Amygdala (tissue), 56 donors: ENCODE results near the gene COL4A2.

ENCODE experiments used
- DNase-seq, 56 donors: peaks; one replicate each; lab custom pipeline; 2025; lab: John Stamatoyannopoulos, UW

Gene COL4A2

GRCh38 chr13:110428313-110428712 lies 121.2 kb downstream of the COL4A2 start:
- no peak for DNase-seq

DNA sequence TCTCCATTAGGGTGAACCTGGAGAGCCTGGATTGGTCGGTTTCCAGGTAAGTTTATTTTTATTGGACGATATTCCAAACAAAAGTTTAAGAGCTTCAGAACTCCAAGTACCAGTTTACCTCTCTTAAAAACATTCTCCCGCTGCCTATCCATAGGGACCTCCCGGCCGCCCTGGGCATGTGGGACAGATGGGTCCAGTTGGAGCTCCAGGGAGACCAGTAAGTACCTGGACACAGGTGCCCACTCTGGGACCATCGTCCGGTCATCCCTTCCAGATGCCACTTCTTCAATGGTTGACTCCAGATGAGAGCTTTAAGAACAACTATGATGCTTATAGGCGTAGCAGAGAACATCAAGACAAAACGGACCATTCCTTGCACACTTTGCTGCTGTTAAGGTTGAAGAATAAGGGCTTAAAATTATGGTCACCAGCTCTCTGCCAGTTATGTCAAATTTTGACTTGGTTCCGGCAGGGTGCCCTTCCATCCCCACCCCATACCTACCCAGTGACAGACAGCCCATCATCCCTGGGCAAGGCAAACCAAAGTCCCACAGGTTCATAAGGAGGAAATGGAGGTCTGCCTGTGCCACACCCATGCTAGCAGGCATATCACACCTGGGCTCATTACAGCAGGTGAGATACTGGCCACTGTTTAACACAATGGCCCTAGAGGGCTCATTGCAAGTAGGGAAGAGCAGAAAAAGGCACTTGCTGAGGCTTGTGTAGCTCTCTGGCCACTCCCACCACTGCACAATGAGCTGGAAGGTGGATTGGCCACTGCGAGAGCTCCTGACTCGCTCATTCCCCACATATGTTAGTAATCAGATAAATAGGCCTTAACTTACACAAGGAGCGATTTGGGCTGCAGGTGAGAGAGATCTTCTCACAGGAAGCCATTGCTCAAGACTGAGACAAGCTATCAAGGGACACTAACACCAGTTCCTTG lies 123.6 kb downstream of the COL4A2 start:
- no peak for DNase-seq

- no peak for DNase-seq
Observed at GRCh38 chr13:110431425-110432294, 124.6 kb downstream of the COL4A2 start.

- no peak for DNase-seq
Observed at GRCh38 chr13:110432522-110432921, 125.4 kb downstream of the COL4A2 start.

DNA sequence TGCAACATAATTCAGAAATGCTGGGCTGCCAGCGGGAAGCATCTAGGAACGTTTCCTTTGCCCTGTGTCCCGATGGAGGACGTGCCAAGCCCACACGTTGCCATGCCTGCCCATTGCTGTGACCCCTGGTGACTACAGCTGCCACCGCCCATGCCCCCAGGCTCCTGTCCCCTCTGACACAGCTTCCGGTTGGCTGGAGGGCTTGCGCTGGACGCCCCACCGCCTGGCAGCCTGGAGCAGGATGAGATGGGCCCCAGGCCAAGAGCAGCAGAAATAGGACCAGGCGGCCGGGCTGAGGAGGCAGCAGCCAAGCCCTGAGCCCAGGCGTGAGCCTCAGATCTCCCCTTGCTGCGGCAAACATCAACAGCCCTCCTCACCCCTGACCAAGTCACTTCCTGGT lies 125.9 kb downstream of the COL4A2 start:
- peak in 3 of 56 donors; percentile 20 to 36 (median 24) for DNase-seq

- no peak for DNase-seq
Observed at GRCh38 chr13:110434629-110435028, 127.5 kb downstream of the COL4A2 start.

GRCh38 chr13:110435331-110435730 lies 128.2 kb downstream of the COL4A2 start:
- no peak for DNase-seq

DNA sequence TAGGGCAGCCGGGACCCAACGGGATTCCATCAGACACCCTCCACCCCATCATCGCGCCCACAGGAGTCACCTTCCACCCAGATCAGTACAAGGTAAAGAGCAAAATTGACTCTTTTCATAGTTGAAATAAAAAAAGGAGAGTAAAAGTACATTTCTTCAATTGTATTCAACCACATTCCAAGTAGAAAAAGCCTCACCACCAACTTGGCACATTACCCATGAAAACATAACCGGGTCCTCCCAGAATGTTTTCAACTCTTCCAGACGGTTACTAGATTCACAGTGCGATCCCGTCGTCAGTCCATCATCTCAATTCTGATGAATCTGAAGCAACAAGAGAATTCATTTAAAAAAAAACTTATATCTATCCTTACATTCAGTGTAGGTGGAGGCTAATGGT lies 129.2 kb downstream of the COL4A2 start:
- no peak for DNase-seq

DNA sequence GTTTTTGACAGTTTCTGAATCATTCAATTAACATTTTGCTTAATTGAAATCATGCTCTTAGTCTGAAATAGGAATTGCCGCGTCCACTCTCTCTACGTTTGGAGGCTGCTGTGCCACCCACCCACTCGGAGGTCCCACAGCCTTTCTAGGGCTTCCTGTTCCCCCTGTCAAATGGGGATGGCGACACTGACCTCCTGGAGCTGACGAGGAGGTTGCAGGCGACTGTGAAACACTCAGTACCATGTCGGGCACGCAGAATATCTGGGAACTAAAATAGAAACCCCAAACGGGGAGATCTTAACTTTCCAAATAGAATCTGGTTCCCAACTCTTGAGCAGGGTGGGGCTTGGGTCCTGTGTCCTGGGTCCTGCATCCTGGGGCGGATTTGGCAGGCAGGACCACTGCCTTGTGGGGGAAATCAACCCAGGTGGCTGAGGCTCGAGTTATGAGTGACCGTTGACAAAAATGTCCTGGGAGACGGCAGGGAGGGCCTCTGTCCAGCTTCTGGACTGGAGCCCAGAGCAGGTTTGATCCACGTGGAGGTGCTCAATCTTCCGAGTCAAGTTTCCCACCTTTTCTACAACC lies 129.8 kb downstream of the COL4A2 start:
- no peak for DNase-seq

GRCh38 chr13:110438211-110438610 lies 131.1 kb downstream of the COL4A2 start:
- DNase-seq: no peak

DNA sequence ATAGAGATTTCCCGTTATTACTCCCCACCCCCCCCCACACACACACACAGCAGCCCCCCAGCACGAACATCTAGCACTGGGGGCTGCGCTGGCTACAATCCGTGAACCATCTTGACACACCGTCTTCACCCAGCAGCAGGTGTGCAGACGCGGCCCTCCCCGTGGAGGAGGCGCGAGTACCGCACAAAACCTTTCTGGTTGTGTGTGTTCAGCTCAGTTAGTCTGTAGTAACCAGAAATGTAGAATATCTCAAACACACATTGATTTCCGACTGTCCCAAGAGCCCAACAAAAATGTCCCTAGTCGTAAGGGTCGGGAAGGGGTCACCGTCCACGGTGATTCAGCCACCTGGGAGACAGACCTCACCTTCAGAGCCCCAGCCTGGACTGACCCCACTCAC lies 131.7 kb downstream of the COL4A2 start:
- DNase-seq: no peak

DNA sequence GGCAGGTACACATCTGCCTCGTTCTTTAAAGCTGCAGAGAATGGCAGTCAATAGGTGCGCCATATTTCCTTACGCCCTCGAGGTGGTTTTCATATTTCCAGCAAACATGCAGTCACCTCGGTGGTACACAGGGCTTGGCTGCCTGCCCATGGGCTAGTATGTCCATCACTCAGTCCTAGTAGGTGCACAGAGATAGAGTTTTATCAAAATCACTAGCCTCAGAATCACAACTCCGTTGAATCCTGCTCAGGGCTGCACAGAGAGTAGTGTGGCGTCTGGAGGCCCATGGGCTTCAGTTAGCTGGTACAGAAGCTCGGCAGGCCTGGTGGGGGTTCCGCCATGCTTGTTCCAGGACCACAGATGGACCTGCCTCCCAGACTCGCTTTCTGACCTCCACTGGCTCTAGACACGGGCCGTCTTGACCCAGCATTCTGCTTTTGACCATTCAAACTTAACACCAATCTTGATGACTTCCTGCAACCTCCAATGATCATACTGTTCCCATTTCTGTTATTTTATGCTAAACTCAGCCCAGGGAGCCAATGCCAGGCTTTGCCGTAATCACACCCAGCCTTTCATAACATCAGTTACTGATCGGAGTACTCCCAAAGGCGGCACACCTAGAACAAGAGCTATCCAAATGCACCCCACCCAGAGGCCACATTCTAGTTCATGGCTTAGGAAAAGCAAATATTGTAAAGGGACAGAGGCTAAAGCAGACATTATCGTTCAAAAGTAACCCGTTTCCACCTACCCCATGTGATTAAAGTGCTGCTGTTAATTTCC lies 134.1 kb downstream of the COL4A2 start:
- DNase-seq: no peak

DNA sequence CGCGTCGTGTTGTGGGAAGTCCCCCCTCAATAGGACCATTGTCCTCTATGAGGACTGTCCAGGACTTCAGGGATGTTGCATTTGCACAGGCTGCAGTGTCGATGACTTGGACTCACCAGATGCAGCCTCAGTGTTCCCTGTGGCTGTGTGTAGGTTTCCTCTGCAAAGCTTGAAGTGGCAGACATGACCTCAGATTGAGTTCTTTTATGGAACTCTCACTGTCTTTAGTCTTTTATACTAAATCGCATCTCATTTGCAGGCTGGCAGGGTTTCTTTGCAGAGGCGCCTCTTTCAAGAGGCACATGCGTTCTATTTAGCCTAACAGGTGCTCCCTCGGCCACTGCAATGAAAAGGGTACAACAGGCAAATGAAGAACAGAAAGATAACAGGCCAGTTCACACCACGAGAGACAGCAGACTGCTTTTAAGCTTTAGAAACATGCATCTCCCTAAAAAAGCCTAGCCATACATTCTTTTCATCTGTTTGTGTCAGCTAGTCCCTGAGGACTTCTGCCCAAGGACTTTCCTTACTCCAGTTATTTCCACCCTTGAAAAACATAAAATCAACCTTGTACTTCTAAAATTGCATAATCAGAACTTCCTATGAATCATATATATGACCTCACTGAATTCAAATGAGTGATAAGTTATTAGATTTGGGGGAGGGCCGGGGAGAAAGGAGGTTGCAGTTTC lies 136.0 kb downstream of the COL4A2 start:
- no peak for DNase-seq

DNA sequence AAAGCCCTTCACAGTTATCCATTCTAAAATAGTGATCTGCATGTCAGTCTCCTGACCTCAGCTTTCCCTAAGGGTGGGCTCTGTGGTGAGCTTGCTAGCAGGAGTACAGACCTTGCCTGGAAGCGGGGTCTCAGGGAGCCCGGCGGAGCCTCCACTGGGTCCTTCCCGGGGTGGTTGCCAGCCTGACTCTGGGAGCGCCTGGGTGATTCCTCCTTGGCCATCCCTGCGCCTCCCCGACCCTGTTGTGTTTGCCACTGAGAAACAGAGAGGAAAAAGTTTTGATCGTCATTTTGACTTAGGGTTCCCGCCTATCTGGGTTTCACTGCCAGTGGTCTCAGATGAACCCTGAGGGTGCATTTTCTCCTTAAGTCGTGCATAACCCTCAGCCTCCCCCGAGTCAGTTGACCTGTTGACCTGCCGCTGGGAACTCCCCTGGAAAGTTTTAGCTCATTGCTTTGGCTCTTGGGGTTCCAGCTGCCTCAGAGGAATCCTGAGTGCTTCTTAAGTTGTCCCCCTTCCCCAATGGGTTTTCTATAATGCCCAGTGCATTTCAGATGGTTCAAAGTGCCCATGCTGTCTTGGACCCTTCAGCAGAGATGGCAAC lies 136.6 kb downstream of the COL4A2 start:
- no peak for DNase-seq

- peak in 2 of 56 donors; percentile 5 to 25 for DNase-seq
Observed at GRCh38 chr13:110444226-110444653, 137.2 kb downstream of the COL4A2 start.

DNA sequence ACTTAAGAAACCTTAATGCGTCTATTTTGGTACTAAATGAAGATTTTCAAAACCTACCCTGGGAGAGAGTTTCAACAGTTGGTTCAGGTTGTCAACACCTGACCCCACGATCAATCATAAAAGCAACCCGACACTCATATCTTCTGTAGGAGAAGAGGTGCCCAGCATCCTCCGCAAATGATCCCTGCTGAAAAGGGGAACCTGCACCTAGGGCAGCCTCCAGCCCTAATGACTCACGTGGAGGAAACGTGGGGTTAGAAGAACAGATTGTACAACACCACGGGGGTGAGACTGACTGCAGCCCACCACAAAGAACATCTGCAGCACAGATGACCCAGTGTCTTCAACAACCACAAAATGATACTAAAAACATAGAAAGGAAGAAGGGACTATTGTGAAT lies 138.1 kb downstream of the COL4A2 start:
- DNase-seq: no peak

GRCh38 chr13:110445722-110446574 lies 138.9 kb downstream of the COL4A2 start:
- no peak for DNase-seq

DNA sequence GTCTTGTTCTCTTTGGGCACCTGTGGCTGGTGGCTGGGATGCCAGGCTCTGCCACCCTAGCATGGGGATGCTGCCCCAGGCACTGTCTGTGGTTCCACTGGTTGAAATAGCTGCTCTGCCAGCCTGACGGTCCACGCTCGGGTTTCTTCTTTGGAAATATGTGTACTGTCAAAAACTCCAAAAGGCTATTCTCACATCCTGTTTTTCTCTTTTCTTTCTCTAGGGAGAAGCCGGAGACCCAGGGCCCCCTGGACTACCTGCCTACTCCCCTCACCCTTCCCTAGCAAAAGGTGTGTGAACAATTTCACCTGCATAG lies 139.4 kb downstream of the COL4A2 start:
- DNase-seq: no peak
